GM21528 (cell line): ENCODE results near the gene SYNE1.

Experiments
- ATAC-seq: cut with Tn5 transposase; IDR thresholded peaks from one replicate; pipeline ENCODE4 v1.9.1; 2021; ENCODE audit warnings: mild to moderate bottlenecking, moderate library complexity; ENCODE audit not compliant: unreplicated experiment, low FRiP score

The SYNE1 gene

DNA sequence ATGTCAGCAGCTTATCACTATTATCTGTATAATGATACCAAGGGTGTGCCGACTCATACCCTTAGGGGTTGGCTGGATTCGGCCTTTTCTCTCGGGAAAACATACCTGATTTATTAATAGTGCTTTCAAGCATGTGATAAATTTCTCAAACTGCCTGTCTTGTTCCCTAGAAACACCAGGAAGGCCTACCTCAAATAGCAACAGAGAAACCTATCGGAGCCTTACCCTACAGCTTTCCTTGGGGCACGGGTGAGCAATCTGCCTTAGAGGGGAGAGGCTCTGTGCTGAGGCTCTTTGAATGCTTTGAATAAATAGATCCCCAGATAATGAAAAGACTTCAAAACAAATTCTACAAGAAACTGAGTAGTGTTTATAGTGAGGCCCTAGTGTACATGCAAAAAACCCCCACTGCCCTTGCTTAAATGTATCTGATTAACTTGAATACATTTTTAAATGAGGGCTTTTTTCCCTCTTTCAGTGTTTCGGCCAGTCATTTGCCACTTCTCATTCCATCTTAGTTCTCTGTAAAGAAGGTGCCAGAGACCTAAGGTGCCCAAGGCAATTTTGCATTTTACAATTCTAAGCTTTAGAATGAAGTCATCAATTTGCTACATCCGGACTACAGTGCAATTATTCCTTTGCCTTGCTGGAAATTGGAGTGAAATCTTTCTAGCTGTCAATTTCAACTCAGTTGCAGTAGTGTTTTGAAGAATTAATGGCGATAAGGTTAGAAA lies 509.6 kb downstream of the SYNE1 start:
- ATAC-seq: no peak

DNA sequence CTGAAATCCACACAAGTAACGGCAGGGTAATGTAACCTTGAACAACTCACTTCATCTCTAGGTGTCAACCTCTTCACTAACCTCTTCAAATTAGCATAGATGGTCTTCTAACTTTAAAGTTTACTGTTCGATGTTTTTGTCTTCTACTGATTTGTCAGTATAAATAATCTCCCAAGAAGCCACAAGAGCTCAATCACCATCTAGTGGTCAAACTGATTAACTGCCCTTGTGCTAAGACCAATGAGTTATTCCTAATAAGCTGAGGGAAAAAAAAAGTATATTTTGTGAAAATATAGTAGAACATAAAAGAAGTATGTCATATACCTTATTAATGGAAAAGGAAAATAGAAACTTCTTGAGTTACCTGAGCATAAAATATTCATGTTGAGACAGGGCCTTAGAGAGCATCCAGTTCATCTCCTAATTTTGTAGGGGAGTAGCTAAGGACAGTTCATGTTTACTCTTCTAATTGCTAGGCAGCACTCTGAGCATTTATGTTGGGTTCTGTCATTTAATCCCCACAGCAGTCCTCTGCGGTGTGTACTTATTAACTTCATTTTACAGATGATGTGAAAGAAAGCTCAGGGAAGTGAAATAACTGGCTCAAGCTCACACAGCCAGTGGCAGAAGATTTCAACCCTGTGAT lies 512.6 kb downstream of the SYNE1 start:
- ATAC-seq: peak; percentile 63

DNA sequence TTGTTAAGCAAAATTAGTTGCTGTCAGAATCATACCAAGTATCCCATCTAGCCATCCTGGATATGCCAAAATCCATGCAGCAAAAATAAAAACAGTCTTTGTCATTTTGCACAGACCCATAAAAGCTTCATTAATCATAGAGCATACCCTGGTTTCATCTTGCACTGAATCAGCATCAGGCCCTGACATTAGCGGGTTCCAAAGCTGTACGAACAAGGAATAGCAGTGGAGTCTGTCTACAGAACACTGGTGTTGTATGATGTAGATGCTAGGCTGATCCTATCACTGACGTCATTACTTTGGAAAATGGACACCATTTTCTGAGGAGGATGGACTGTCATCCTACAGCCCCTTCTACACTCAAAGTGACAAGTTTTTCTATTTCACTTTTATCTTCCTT lies 514.1 kb downstream of the SYNE1 start:
- no peak for ATAC-seq

DNA sequence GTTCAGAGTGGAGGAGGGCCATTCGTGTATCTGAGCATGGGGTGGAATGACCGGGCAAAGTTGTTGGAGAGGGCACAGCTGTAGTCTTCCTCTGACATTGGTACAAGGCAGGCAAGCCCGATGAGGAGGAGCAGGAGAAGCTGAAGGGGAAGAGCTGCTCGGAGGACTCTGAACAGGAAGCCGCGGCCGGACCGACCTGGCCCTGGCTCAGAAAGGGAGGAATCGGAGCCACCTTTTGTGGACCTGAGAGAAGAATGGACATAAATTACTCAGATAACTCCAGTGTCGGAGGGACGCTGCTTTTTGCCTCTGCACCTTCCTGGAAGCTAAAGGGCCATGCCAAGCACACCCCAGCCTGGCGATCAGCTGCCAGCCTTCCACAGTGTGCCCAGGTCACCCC lies 514.7 kb downstream of the SYNE1 start:
- ATAC-seq: no peak

DNA sequence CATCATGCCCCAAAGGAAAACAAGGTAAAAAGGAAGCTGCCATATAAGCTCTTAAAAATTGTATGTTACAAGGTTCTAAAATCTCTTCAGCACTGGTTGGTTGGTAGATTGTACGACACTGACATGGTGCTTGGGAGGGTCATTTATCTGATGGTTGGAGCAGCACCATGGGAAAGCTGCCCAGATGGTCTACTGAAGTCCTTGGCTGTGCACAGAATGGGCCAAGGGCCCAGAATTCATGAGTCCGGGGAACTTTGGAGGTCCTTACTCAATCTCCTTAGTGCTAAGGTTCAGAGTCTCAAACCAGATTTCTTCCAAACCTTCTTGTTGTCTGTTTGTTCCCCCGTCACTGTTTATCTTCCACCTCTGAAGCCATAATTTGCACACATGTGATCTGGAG lies 515.3 kb downstream of the SYNE1 start:
- ATAC-seq: no peak

DNA sequence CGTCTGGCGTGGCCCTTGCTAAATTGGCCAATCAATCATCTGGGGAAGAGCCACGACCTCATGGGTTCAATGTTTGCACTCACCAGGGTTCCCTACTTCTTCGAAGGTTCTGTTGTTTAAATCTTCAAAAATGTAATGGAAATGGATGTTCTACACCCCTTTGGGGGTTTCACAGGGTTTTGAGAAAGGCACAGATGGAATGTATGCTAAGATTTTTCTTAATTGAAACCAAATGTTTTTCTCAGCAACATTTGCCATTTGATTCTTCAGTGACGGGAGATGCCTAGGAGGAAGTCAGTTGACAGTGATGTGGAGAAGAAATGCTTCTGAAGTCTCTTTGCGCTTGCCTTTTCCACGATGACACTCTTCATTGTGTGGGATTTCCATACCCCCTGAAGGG lies 517.3 kb downstream of the SYNE1 start:
- no peak for ATAC-seq

DNA sequence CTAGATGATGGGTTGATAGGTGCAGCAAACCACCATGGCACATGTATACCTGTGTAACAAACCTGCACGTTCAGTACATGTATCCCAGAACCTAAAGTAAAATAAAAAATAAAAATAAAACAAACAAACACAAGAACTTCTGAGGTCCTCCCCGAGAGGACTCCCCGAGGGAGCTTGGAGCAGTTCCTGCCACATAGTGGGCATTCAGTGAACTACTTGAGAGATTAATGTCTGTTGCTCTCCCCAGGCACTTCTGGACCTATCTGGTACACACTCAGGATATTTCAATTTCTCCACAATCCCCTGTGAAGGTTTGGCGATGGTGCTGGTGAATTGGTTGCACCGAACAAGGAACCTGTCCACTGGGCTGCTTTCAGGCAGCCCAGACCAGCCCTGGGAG lies 518.5 kb downstream of the SYNE1 start:
- ATAC-seq: no peak

DNA sequence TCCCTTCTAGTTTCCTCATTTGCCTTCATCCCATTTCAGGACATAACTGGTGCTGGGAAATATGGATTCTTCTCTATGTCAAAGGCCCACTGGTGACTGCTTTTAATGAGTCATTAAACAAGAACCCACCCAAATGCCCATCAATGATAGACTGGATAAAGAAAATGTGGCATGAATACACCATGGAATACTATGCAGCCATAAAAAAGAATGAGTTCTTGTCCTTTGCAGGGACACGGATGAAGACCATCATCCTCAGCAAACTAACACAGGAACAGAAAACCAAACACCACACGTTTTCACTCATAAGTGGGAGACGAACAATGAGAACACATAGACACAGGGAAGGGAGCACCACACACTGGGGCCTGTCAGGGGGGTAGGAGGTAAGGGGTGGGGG lies 518.9 kb downstream of the SYNE1 start:
- no peak for ATAC-seq

DNA sequence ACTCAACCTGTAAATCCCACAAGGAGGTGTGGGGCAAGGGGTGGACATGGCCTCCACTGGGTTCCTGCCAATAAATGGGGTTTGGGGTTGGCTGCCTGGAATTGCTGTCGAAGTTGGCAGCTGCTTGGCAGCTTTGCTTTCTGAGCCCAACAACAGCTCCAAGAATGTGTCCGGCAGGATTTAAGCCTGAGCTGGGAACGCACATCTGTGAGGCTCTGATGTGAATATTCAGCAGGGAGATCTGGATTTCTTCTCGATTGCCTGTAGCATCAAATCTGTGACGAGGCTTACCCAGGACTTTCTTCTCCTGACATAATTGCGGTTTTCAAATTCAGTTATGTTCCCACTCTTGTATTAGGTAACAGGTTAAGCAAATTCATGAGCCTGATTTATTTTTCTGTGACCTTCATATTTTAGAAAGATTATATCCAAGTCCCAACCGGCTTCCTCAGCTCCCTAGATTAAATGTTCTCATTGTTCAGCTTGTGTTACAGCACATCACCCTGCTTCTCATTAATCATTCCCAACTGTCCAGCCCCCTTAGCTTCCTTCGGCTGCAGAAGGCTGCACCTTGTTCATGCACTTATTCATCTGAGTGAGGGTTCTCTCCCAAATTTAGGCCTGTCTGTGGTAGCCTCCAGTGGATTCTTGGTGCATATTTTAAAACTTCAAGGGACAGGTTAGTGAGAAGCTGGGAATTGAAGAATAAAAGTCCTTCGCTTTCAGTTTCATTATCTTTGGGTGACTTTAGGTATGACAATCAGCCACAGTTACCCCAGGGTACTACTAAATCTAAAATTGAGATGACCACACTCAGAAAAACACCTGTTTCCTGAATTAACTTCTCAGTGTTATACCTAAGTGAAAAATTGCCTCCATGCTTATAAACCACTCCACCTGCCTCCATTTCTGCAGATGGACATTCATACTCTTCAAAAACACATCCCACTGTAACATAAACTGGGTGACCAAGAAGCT lies 519.7 kb downstream of the SYNE1 start:
- ATAC-seq: peak; percentile 86

DNA sequence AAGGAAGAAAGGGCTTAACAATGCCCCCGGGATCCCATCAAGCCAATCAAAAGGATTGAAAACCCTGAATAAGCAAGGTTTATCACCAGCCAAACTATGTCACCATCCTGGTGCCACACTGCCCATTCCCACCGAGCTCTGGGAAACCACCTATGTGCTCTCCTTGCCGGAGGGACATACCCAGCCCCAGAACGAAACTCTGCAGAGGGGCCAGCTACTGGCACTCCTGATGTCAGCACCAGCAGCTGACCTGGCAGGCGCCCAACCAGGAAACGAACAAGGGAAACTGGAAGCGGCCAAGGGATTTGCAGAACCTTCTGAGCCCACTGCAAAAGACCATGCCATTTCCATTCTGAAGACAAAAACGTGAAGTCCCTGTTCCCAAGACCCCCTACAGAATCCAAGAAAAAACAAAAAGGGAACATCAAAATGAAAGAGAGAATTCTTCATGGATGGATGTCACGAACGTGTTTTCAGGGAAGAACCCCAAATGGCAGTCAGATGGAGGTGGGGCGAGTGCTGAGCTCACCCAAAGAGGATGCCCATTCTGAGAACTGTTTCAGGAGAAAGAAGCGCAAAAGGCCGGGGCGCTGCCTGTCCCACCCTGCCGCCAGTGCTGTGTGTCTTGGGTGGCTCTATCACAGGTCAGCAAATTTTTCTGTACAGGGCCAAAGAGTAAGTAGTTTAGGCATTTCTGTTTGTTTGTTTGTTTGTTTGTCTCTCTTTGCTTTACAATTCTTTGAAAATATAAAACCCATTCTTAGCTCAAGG lies 524.5 kb downstream of the SYNE1 start:
- no peak for ATAC-seq

DNA sequence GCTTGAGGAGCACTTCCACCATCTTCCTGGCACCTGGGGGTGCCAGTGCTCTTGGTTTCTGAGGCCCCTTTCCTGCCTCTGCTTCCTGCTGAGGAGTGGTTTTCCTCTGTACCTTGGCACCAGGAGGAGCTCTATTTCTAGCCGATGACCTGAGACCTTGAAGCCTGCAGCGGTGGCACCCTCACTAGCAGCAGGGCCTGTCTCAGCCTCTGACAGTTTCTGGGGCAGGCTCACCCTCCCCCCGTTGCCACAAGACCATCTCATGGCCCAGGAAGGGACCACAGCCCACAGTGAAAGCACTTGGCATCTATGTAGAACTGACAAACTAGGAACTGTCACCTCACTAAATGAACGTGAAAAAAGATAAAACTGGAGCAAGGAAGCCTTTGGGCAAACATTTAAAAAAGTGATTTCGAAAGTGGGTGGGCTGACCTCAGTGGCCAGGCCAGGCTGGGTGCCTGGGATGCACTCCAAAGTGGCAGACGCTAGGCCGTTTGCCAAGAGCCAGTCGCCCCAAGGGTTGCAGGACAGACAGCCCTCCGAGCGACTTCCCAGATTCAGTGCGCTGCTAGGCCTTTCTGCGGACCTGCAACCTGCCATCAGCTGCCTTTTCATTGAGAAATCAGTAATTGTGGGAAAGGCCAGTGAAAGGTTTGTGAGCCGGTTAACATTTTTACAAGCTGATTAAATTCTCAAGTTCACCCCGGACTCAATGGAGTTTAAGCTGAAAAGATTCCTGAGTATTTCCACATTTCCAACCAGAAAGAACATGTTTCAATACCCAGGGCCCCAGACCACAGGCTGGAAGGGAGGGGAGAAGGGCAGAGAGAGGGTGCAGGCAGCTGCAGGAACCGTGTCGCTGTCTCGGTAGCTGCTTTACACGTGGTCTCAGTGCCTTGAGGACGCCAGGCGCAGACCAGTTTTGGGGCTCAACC lies 526.0 kb downstream of the SYNE1 start:
- no peak for ATAC-seq

DNA sequence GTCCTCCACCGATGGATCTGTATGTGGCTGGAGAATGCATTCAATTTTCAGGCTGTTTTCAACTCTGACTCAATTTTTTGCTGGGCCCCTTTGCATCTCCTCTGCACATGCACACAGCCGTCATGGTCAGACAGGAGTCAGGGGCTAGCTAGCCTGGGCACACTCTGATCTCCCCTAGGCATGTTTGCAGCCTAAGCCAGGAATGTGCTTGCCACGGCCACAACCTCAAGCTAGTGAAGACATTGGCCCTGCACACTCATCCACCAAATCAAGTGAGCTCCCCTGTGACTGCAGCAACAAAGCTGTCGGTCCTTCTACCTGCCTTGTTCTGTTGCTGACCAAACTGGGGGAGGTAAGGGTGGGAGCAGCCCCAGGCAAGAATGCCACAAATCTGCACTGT lies 529.2 kb downstream of the SYNE1 start:
- ATAC-seq: no peak

DNA sequence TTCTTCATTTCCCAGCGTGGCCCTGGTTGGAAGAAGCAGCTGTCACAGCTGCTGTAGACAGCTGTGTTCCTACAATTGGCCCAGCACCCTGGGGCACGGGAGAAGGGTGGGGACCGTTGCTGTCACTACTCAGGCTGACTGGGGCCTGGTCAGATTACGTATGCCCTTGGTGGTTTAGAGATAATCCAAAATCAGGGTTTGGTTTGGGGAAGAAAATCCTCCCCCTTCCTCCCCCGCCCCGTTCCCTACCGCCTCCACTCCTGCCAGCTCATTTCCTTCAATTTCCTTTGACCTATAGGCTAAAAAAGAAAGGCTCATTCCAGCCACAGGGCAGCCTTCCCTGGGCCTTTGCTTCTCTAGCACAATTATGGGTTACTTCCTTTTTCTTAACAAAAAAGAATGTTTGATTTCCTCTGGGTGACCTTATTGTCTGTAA lies 537.0 kb downstream of the SYNE1 start:
- no peak for ATAC-seq

DNA sequence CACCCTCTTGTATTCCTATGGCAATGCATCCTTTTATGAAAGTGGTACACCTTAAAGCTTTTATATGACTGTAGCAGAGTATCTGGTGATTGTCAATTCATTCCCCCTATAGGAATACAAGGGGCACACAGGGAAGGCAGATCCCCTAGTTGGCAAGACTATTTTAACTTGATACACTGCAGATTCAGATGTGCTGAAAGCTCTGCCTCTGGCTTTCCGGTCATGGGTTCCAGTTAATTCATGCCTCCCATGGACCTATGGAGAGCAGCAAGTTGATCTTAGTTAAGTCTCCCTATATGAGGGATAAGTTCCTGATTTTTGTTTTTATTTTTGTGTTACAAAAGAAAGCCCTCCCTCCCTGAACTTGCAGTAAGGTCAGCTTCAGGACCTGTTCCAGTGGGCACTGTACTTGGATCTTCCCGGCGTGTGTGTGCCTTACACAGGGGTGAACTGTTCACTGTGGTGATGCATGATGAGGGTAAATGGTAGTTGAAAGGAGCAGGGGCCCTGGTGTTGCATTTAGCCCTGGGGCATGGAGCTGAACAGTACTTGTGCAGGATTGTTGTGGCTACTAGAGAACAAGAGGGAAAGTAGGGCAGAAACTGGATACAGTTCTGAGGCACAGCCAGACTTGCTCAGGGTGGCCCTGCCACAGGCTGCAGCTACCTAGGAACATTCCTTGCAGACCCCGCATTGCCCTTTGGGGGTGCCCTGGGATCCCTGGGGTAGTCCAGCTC lies 537.5 kb downstream of the SYNE1 start:
- no peak for ATAC-seq

DNA sequence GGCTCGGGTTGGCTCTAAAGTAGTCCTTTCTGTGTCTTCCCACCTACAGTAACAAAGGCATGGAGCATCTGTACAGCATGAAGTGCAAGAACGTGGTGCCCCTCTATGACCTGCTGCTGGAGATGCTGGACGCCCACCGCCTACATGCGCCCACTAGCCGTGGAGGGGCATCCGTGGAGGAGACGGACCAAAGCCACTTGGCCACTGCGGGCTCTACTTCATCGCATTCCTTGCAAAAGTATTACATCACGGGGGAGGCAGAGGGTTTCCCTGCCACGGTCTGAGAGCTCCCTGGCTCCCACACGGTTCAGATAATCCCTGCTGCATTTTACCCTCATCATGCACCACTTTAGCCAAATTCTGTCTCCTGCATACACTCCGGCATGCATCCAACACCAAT lies 538.5 kb downstream of the SYNE1 start:
- ATAC-seq: no peak

DNA sequence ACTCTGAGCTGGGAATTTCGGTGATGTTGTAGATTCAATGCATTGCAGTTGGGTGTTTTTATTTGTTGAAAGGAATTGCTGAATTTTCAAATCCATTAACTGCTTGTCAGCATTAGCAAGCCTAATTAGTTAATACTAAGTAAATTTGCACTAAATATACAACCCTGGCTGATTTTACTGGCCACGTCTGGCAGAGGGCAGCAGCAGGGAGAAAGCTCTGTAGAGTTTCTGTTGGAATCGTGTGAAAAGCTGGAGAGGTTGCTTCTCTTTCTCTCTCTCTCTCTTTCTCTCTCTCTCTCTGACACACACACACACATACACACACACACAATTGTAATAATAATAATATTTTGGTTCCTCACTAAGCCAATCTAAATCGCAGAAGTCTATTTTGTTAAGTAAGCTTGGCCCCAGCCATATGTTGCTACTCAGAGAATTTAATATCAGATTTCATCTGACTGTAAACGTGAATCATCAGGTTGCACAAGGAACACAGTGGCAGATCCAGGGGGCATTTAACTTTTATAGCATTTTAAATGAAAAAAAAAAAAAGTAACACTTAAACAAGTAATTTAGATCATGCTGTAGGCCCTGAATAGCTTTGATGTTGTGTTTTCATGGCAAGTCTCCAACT lies 540.2 kb downstream of the SYNE1 start:
- ATAC-seq: no peak

DNA sequence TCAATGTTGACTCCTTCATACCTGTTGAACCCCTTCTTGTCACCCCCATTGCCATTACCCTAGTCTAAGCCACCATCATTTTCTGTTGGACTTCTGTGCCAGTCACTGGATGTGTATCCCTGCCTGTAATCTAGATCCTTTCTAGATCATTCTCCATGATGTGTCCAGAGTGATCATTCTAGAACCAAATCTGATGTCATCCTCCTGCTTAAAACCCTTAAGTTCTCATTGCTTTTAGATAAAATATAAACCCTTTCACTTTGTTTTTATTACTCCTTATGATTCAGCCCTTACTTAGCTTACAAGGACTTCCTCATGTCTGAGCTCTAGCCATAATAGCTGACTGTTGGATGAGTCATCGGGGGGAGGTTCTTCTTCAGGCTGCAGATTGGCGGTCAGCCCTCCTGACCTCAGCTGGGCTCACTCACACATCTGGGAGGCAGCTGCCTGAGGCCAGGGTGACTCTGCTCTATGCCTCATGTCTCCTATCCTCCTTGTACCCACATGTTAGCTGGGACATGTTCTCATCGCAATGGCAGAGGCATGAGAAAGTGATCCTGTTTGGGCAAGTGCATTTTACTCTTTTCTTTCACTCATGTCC lies 542.1 kb downstream of the SYNE1 start:
- no peak for ATAC-seq

DNA sequence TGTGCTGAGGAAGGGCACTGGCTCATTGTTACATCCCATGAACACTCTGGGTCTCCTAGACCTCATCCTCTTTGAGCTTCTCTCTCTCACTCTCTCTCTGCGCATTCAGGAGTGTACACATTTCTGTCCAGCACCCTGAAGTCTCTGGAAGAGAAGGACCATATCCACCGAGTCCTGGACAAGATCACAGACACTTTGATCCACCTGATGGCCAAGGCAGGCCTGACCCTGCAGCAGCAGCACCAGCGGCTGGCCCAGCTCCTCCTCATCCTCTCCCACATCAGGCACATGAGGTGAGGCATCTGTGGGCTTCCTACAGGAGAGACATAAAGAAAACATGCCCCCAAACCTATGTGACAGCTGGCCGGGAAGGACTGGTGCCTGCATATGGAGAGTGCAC lies 542.9 kb downstream of the SYNE1 start:
- ATAC-seq: no peak
